ENCODE measurements around the gene ZNF628.
"Not testable (repeated sequence)": the region's sequence is repeated elsewhere in the genome, so short reads cannot be mapped to it uniquely, and the experiment has no call there.

ZNF628 gene

GRCh38 chr19:55488986-55489710 is 12.7 kb downstream of the ZNF628 start:
- Mint-ChIP-seq H3K9me3 (no peaks in the 10 kb centered on the region), H3K36me3 (ENCODE audit: low read depth) (peaks cover 2% of the 10 kb centered on the region), H3K4me1 (ENCODE audit: low read depth) (peaks cover 34% of the 10 kb centered on the region), H3K27me3 (peaks cover 62% of the 10 kb centered on the region), H3K27ac (no peak overlapping the region), H3K4me3 (no peak overlapping the region)
- intact Hi-C loops (cut with micrococcal nuclease): no loop called here

GRCh38 chr19:55489711-55490477 is 13.5 kb downstream of the ZNF628 start:
- H3K9me3 Mint-ChIP-seq: no peaks in the 10 kb centered on the region
- peaks cover 33% of the 10 kb centered on the region for H3K4me1 Mint-ChIP-seq (ENCODE audit: low read depth)
- no peaks in the 10 kb centered on the region for H3K36me3 Mint-ChIP-seq (ENCODE audit: low read depth)
- H3K27me3 Mint-ChIP-seq: peaks cover 64% of the 10 kb centered on the region
- no peak overlapping the region for H3K4me3 Mint-ChIP-seq
- intact Hi-C loops (cut with micrococcal nuclease): no loop called here
- H3K27ac Mint-ChIP-seq: no peak overlapping the region

GRCh38 chr19:55490478-55491432 is 14.3 kb downstream of the ZNF628 start:
- Mint-ChIP-seq H3K27me3 (peaks cover 57% of the 10 kb centered on the region), H3K36me3 (ENCODE audit: low read depth) (no peaks in the 10 kb centered on the region), H3K9me3 (no peaks in the 10 kb centered on the region), H3K27ac (no peak overlapping the region), H3K4me3 (no peak overlapping the region), H3K4me1 (ENCODE audit: low read depth) (peaks cover 29% of the 10 kb centered on the region)
- intact Hi-C loops (cut with micrococcal nuclease): no loop called here

- Mint-ChIP-seq H3K4me1 (ENCODE audit: low read depth) (peaks cover 23% of the 10 kb centered on the region), H3K4me3 (no peak overlapping the region), H3K9me3 (no peaks in the 10 kb centered on the region), H3K27me3 (peaks cover 51% of the 10 kb centered on the region), H3K27ac (no peak overlapping the region), H3K36me3 (ENCODE audit: low read depth) (no peaks in the 10 kb centered on the region)
- intact Hi-C loops (cut with micrococcal nuclease): no loop called here
Measured at GRCh38 chr19:55491546-55492360, 15.3 kb downstream of the ZNF628 start.

- Mint-ChIP-seq H3K4me3 (no peak overlapping the region), H3K27ac (no peak overlapping the region), H3K9me3 (no peaks in the 10 kb centered on the region), H3K27me3 (peaks cover 49% of the 10 kb centered on the region), H3K4me1 (ENCODE audit: low read depth) (peaks cover 20% of the 10 kb centered on the region), H3K36me3 (ENCODE audit: low read depth) (no peaks in the 10 kb centered on the region)
- intact Hi-C loops (cut with micrococcal nuclease): no loop called here
Measured at GRCh38 chr19:55492362-55492944, 16.0 kb downstream of the ZNF628 start.

GRCh38 chr19:55493052-55493644 is 16.7 kb downstream of the ZNF628 start:
- no peaks in the 10 kb centered on the region for H3K36me3 Mint-ChIP-seq (ENCODE audit: low read depth)
- intact Hi-C loops (cut with micrococcal nuclease): no loop called here
- H3K9me3 Mint-ChIP-seq: no peaks in the 10 kb centered on the region
- no peak overlapping the region for H3K4me3 Mint-ChIP-seq
- peaks cover 13% of the 10 kb centered on the region for H3K4me1 Mint-ChIP-seq (ENCODE audit: low read depth)
- no peak overlapping the region for H3K27ac Mint-ChIP-seq
- peaks cover 46% of the 10 kb centered on the region for H3K27me3 Mint-ChIP-seq

- Mint-ChIP-seq H3K9me3 (no peaks in the 10 kb centered on the region), H3K4me3 (no peak overlapping the region), H3K27me3 (peaks cover 42% of the 10 kb centered on the region), H3K27ac (no peak overlapping the region), H3K4me1 (ENCODE audit: low read depth) (peaks cover 8% of the 10 kb centered on the region), H3K36me3 (ENCODE audit: low read depth) (no peaks in the 10 kb centered on the region)
- intact Hi-C loops (cut with micrococcal nuclease): no loop called here
Measured at GRCh38 chr19:55493645-55494171, 17.3 kb downstream of the ZNF628 start.

GRCh38 chr19:55494172-55494761 is 17.9 kb downstream of the ZNF628 start:
- Mint-ChIP-seq H3K36me3 (ENCODE audit: low read depth) (no peaks in the 10 kb centered on the region), H3K9me3 (no peaks in the 10 kb centered on the region), H3K27me3 (peaks cover 39% of the 10 kb centered on the region), H3K4me3 (no peak overlapping the region), H3K4me1 (ENCODE audit: low read depth) (peaks cover 13% of the 10 kb centered on the region), H3K27ac (no peak overlapping the region)
- intact Hi-C loops (cut with micrococcal nuclease): no loop called here

GRCh38 chr19:55495646-55496349 is 19.4 kb downstream of the ZNF628 start:
- no peak overlapping the region for H3K4me3 Mint-ChIP-seq
- peaks cover 13% of the 10 kb centered on the region for H3K4me1 Mint-ChIP-seq (ENCODE audit: low read depth)
- peaks cover 34% of the 10 kb centered on the region for H3K27me3 Mint-ChIP-seq
- H3K9me3 Mint-ChIP-seq: no peaks in the 10 kb centered on the region
- no peaks in the 10 kb centered on the region for H3K36me3 Mint-ChIP-seq (ENCODE audit: low read depth)
- intact Hi-C loops (cut with micrococcal nuclease): no loop called here
- H3K27ac Mint-ChIP-seq: no peak overlapping the region

GRCh38 chr19:55496820-55497219 is 20.4 kb downstream of the ZNF628 start:
- H3K9me3 Mint-ChIP-seq; H3K4me3 Mint-ChIP-seq; intact Hi-C loops (cut with micrococcal nuclease); H3K27ac Mint-ChIP-seq; H3K36me3 Mint-ChIP-seq (ENCODE audit: low read depth): not testable (repeated sequence)
- peaks cover 28% of the 10 kb centered on the region for H3K27me3 Mint-ChIP-seq
- H3K4me1 Mint-ChIP-seq (ENCODE audit: low read depth): peaks cover 13% of the 10 kb centered on the region

- Mint-ChIP-seq H3K4me1 (ENCODE audit: low read depth) (peaks cover 13% of the 10 kb centered on the region), H3K27me3 (peaks cover 25% of the 10 kb centered on the region), H3K27ac (no peak overlapping the region), H3K9me3 (no peaks in the 10 kb centered on the region), H3K36me3 (ENCODE audit: low read depth) (no peaks in the 10 kb centered on the region), H3K4me3 (no peak overlapping the region)
- intact Hi-C loops (cut with micrococcal nuclease): no loop called here
Measured at GRCh38 chr19:55497763-55498162, 21.3 kb downstream of the ZNF628 start.
